HG03064 (cell line): ENCODE data around the gene CALHM5.

Experiments
- ATAC-seq: cut with Tn5 transposase; IDR thresholded peaks from one replicate; pipeline ENCODE4 v1.9.1; 2021; ENCODE audit warnings: low read depth; ENCODE audit not compliant: unreplicated experiment

CALHM5 gene

GRCh38 chr6:116571683-116572000 is 60.2 kb downstream of the CALHM5 start:
- ATAC-seq, result no peak

- no peak for ATAC-seq
Measured at GRCh38 chr6:116572162-116572561, 60.7 kb downstream of the CALHM5 start.
